Astrocyte of the hippocampus (primary cell): ENCODE results near the gene CCND3.
"Not testable (repeated sequence)": the region's sequence is repeated elsewhere in the genome, so short reads cannot be mapped to it uniquely, and the experiment has no call there.

ENCODE experiments used
- DNase-seq: peaks from one replicate; pipeline ENCODE4 v3.0.0; 2011; ENCODE audit warnings: low read depth, low spot score

CCND3 gene

GRCh38 chr6:41947581-41948220 is 6.1 kb upstream of the CCND3 start:
- DNase-seq = no peak

DNA sequence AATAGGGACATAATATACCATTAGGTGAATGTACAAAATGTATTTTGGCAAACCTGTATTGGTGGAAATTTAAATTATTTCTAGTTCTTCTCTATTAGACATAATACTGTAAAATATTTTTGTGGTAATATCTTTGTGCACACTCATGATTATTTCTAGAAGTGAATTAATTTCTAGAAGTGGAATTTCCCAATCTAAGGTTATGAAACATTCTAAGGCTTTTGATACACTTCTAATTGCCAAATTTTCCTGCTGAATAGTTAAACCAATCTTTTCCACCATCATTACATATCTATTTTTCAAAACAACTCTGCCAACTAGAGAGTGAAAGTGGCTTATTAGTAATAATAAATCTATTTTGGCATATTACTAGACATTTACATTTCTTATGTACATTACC is 1.8 kb upstream of the CCND3 start:
- DNase-seq = no peak

DNA sequence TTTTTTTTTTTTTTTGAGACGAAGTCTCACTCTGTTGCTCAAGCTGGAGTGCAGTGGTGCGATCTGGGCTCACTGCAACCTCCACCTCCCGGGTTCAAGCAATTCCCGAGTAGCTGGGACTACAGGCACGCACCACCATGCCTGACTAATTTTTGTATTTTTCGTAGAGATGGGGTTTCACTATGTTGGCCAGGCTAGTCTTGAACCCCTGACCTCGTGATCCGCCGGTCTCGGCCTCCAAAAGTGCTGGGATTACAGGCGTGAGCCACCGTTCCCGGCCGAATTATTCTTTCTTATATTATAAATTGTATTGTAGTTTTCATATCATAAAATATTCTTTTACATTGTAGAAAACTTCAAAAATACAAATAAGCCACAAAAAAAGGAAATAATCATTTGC is 1.3 kb upstream of the CCND3 start:
- not testable (repeated sequence) for DNase-seq

GRCh38 chr6:41942067-41942851 is 651 bp upstream of the CCND3 start:
- DNase-seq = no peak

DNA sequence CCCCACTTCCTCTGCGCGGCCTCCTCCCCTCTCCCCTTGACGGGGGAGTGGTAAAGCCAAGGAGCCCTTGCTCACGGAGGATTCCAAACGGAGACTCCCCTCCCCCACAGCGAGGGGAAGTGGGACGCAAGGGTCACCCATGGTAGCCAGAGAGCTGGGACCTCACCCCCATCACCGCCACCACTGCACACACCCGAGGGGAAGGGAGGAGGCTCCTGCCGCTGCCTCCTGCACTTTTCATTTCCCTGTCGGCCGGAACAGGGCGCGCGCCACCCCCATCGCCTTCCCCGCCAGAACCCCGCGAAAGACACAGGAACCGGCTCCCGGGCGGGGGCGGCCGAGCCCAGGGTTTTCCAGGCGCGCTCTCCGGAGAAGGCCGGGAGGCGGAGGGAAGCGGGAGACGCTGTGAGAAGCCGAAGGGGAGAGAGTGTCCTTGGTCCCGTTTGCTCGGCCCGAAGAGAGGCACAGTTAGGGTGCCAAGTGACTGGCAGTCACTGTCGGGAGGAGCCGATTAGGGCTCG is 789 bp downstream of the CCND3 start:
- peak; percentile 62 for DNase-seq

GRCh38 chr6:41939848-41940758 is 1.5 kb downstream of the CCND3 start:
- DNase-seq = peak; percentile 79

DNA sequence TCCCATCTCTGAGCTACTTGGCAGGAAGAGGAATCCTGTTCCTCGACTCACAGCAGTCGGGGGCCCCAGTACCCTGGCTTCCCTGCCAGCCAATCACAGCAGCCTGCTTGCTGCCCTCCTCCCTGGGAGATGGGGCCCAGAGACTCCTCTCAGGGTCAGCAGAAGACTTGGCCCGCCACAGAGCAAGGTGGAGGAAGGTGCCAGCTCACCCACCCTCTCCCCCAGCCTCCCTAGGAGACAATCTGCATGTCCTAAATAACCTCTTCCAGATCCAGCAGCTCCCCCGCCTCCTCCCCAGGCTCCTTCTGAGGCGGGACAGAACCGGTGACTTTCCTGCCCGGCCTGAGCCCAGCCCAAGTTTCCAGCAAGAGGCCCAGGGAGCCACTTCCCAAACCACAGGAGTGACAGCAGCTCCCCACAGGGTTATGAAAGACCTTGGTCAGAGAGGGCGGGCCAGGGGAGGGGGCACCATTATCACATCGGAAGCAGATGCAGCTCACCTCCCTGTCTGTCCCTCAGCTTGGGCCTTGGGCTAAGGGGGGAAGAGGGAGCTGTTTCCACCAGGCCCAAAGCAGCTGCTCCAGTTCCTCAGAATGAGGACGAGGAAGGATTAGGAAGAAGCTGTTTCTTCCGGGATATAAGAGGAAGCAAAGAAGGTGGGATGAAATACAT is 2.3 kb downstream of the CCND3 start:
- peak; percentile 69 for DNase-seq

- DNase-seq = no peak
Observed at GRCh38 chr6:41938590-41939175, 2.9 kb downstream of the CCND3 start.

- DNase-seq = no peak
Observed at GRCh38 chr6:41937861-41938574, 3.6 kb downstream of the CCND3 start.

- no peak for DNase-seq
Observed at GRCh38 chr6:41937472-41937860, 4.1 kb downstream of the CCND3 start.

GRCh38 chr6:41936073-41936837 is 5.4 kb downstream of the CCND3 start:
- peak; percentile 91 for DNase-seq

- no peak for DNase-seq
Observed at GRCh38 chr6:41935685-41936072, 5.9 kb downstream of the CCND3 start.

DNA sequence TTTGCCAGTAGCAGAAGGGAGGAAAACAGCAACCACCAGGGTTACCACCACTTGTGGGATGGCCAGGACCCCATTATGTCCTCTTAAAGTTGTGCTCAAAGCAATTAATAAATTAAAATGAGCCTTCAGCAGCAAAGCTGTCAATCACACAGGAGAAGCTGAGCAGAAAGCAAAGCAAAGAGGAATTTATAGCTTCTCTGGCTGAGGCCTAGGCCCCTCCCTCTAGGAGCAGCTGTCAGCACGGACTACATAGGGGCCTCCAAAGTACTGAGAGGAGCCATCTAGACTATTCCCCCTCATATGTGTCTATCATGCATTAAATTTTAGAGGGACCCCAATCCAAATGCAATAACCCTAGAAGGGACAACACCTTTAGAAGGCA is 6.4 kb downstream of the CCND3 start:
- no peak for DNase-seq

DNA sequence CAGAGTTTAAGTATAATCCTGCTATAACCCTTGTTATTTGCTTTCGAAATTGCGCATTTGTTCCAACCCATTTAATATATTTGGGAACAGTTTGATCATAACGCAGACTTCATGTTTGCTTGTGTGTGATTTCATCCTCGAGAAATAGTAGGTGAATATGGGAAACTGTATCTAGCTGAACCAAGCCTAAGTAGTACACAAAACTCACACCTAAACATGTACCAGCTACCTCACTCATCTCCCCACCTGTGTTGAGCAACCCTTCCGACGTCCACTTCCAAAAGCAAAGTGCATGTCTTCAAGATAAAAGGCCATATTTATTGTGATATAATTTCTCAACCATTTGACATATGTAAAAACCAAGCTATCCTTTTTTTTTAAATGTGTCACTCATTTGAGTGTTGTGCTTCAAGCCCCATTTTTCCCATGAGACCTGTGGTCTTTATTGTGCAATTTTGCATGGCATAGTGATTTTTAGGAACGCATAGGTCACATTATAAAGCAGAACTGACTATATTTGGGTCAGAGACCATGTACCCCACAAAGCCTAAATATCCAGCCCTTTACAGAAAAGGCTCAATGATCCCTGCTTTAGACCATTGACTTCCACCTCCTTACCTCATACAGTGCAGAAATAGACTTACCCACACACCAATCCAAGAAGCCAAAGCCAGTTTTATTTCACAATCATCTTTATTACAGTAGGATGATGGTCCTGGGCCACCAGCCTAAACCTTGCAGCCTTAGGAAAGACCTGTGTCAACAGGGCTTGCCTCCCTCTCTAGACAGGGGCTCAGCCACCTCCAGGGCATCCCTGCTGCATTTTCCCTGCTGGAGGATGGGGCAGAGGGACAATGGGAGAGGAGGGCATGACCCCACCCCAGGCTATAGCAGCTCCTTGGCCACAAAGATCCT is 7.1 kb downstream of the CCND3 start:
- no peak for DNase-seq

DNA sequence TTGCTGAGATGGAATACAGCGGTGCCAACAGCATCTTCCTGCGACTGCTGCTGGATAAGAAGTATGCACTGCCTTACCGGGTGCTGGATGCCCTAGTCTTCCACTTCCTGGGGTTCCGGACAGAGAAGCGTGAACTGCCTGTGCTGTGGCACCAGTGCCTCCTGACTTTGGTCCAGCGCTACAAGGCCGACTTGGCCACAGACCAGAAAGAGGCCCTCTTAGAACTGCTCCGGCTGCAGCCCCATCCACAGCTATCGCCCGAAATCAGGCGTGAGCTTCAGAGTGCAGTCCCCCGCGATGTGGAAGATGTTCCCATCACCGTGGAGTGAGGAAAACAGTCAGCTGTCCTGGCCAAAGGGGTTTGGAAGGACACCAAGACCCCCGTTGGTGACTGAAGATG is 9.2 kb downstream of the CCND3 start:
- DNase-seq = no peak

DNA sequence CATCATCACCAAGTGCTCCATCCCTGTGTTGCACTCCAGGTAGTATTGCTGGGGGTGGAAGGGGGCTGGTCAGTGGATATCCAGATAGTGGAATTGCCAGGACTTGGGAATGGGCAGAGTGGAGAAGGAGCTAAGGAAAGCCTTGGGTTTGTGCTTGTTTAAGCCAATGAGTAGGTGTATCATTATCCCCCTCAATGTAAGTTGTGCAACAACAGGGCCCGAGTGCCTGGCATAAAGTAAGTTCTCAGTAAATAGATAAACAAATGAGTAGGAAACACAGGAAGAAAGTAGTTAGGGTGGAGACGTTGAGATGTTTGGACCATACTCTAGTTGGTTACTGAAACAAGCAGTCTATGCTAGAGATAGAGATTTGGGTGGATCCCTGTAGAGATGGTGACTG is 9.8 kb downstream of the CCND3 start:
- DNase-seq = no peak

DNA sequence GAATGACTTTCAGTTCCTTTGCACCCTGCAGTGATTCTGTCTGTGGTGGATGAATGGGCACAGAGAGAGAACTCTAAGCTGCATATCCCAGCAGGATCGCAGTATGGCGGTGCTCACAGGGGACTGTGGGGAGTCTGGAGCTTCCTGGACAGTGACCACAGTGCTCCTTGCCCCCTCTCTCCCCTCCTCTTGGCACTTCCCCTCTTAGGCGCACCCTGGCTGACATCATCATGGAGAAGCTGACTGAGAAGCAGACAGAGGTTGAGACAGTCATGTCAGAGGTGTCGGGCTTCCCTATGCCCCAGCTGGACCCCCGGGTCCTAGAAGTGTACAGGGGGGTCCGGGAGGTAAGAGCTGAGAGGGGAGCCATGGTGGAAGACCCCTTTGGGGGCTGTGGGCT is 11.7 kb downstream of the CCND3 start:
- no peak for DNase-seq

DNA sequence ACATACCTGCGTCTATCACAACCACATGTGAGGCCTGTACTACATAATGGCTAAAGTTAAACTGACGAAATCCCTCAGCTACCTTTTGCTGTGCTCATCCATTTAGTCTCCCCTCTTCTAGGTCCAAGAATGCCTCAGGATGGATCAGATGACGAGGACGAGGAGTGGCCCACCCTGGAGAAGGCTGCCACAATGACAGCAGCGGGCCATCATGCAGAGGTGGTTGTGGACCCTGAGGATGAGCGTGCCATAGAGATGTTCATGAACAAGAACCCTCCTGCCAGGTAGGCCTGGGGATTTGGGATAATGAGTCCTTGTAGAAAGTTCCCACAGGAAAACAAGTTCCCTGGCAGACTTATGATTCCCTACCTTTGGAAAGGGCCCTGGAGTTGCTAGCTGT is 14.4 kb downstream of the CCND3 start:
- DNase-seq = no peak

GRCh38 chr6:41922154-41922553 is 19.5 kb downstream of the CCND3 start:
- peak; percentile 28 for DNase-seq
